ENCODE results near the gene DISP3.

Gene DISP3

DNA sequence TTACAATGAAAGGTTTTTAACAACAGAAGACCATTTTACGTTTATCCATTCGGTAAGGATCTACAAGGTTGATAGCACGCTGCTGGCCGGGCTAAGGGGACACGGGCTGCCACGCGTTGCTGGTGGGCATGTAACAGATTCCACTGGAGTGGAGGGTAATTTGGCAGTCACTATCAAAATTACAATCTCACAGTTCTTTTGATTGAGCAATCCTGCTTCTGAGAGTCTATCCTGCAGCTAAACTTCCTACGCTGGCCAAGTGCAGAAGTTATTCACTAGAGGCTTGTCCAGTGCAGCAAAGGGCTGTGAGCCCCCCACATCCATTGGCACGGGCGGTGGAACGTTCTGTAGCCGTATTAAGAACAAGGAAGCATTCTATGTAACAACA, 61.8 kb downstream of the DISP3 start:
- H3K4me3 ChIP-seq (ENCODE audit: low read depth, low read length) = no peak overlapping the region
- TF ChIP-seq, protein P1, sequence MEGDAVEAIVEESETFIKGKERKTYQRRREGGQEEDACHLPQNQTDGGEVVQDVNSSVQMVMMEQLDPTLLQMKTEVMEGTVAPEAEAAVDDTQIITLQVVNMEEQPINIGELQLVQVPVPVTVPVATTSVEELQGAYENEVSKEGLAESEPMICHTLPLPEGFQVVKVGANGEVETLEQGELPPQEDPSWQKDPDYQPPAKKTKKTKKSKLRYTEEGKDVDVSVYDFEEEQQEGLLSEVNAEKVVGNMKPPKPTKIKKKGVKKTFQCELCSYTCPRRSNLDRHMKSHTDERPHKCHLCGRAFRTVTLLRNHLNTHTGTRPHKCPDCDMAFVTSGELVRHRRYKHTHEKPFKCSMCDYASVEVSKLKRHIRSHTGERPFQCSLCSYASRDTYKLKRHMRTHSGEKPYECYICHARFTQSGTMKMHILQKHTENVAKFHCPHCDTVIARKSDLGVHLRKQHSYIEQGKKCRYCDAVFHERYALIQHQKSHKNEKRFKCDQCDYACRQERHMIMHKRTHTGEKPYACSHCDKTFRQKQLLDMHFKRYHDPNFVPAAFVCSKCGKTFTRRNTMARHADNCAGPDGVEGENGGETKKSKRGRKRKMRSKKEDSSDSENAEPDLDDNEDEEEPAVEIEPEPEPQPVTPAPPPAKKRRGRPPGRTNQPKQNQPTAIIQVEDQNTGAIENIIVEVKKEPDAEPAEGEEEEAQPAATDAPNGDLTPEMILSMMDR (IDR thresholded peaks at IDR 0.05; ENCODE audit: low read depth, low read length) = no peak

DNA sequence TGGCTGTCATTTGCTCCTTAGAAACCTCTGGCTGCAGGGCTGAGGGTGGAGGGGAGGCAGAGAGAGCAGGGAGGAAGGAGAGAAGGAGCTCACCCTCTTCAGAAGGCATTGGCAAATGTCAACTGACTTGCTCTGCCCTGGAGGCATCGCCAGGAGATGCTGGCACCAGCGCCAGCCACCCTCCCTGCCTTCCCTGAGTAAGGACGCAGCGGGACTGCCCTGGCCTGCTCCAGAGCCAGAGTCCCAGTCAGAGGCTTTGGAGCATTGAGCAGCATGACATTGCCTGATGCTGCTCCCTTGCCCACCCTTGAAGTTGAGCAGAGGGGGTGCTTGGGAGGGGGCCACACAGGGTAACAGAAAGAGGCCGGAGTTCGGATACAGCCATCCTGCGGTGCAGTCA, 62.3 kb downstream of the DISP3 start:
- no peak overlapping the region for H3K4me3 ChIP-seq (ENCODE audit: low read depth, low read length)
- TF ChIP-seq, protein P1 (IDR thresholded peaks at IDR 0.05; ENCODE audit: low read depth, low read length) = no peak

DNA sequence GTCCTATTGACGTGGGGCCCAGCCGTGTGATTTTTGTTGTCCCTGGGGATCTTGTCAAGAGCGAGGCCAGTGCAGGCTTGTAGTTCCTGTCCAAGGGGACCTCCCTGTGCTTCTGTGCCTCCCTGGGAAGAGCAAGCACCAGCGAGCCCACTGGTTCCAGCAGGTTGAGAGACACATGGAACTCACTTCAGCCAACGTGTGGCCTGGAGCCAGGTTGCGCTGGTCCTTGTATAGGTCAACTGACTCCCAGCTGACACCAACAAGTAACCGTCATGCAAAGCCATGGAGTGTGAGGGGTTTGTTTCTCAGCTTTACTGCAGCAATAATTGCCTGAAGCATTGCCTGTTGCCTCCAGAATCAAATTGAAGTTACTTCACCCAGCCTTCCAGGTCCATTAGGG, 63.0 kb downstream of the DISP3 start:
- TF ChIP-seq, protein P1 (IDR thresholded peaks at IDR 0.05; ENCODE audit: low read depth, low read length) = no peak
- no peak overlapping the region for H3K4me3 ChIP-seq (ENCODE audit: low read depth, low read length)

DNA sequence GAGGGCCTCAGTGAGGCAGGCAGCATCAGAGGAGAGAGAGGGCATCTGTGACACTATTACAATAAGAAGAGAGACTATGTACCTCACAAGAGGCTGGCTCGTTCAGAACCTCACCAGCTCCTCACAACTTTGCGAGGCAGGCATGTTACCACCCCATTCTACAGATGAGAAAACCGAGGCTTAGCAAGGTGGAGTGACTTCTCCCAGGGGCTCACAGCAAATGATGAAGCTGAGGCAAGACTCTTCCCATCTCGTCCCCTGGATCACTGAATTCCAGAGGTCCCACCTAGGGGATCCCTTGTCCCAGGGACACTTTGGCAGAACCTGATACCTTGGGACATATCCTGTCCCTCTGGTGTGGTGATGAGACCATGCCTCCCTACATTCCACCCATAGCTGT, 64.4 kb downstream of the DISP3 start:
- H3K4me3 ChIP-seq (ENCODE audit: low read depth, low read length) = no peak overlapping the region
- TF ChIP-seq, protein P1 (IDR thresholded peaks at IDR 0.05; ENCODE audit: low read depth, low read length) = no peak

DNA sequence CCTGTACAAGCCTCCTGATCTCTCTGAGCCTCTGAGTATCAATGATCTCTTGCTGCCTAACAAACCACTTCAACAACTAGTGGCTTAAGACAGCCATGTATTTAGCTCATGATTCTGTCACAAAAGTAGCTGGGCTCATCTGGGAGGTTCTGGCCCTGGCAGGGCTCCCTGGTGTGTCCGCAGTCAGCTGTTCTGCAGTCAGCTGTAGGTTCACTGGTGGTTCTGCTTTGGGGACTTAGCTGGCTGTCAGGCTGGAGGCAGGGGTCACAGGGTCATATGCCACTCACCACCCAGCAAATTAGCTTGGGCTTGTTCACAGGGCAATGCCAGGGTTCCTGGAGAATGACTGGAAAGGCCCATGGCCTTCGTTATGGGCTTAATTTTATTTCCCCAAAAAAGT, 64.8 kb downstream of the DISP3 start:
- no peak overlapping the region for H3K4me3 ChIP-seq (ENCODE audit: low read depth, low read length)
- TF ChIP-seq, protein P1 (IDR thresholded peaks at IDR 0.05; ENCODE audit: low read depth, low read length) = no peak

DNA sequence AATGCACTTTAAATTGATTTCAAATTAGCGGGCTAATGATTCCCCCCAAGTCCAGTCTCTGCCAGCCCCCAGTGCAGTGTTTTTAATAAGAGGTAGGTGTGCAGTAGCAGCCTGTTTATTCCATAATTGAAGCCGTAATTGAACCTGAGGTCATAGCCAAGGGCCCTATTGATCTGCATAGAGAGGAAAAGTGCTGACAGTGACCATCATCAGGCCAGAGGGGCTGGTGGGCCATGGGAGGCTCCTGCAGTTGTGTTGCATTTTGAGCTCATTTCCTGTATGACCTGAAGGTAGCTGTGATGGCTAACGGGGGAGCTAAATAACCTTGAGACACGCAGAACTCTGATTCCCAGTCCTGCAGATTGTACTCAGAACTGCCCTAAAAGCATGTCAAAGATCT, 67.5 kb downstream of the DISP3 start:
- H3K4me3 ChIP-seq (ENCODE audit: low read depth, low read length) = no peak overlapping the region
- TF ChIP-seq, protein P1 (IDR thresholded peaks at IDR 0.05; ENCODE audit: low read depth, low read length) = no peak

DNA sequence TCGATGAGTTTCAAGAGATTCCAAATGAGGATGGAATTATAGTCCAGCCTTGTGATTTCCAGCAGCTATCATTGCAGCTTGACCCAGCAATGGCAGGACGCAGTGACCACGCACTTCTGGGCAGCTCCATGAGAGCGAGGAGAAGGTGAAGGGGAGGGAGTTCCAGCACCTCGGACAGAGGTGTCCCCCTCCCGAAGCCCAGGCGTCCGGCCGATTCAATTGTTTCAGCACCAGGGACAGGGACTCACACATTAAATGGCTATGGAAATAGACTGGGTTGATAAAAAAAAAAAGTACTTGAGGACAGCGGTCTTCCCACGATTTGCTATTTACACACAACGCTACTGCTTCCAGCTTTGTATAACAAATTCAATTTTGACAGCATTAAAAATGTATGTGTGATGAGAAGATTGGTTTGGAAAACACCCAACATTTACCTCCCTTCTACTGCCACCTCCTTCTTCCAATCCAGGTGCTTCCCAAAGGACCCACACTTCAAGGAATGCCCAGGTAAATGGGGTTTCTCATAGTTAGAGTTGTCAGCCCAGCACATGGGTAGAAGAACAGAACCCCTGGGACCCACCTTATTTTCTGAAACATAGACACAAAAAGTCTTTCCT, 71.8 kb downstream of the DISP3 start:
- TF ChIP-seq, protein P1 (IDR thresholded peaks at IDR 0.05; ENCODE audit: low read depth, low read length) = no peak
- H3K4me3 ChIP-seq (ENCODE audit: low read depth, low read length) = no peak overlapping the region
